ENCODE measurements around the gene CBFB. TPM values are rescaled to one million over a fixed set of nuclear protein-coding genes. Genes with fewer than 3 reads are reported as not detected.
A peak's percentile ranks its signal among the peaks of the same experiment; 100 is the strongest.

CBFB gene
- total and polyA plus RNA-seq, 9 of the 15 experiments (the other 6 are each of a cell fraction or from before 2014, with no cell fraction given), result 22.0 to 112 (median 66.5) TPM

- no peak for TF ChIP-seq DIDO1 (tag; IDR thresholded peaks at IDR 0.05; ENCODE audit: low read depth)
- no peak for TF ChIP-seq ZNF780A (CRISPR knock-in tag; IDR thresholded peaks at IDR 0.05)
- peak; percentile 54; the same call in 1 of the 2 replicates for TF ChIP-seq THAP12 (CRISPR knock-in tag; IDR thresholded peaks at IDR 0.05)
- peak; percentile 49 for TF ChIP-seq ZFX (CRISPR knock-in tag; IDR thresholded peaks at IDR 0.05)
- no peak for TF ChIP-seq ZNF77 (CRISPR knock-in tag; IDR thresholded peaks at IDR 0.05)
- peak; percentile 44; the same call in 1 of the 2 replicates for TF ChIP-seq POLR2A (conservative IDR thresholded peaks at IDR 0.05)
- TF ChIP-seq GTF2F1 (IDR thresholded peaks at IDR 0.05; ENCODE audit: low read depth, low read length), result no peak
- TF ChIP-seq TAF15 (IDR thresholded peaks at IDR 0.05; ENCODE audit: low read depth, low read length), result no peak
- TF ChIP-seq PATZ1 (CRISPR knock-in tag; IDR thresholded peaks at IDR 0.05; ENCODE audit: borderline replicate concordance), result no peak
- peak; percentile 66; the same call in 1 of the 2 replicates for TF ChIP-seq CBX1 (IDR thresholded peaks at IDR 0.05; ENCODE audit: low read depth)
- no peak for TF ChIP-seq ZNF696 (CRISPR knock-in tag; conservative IDR thresholded peaks at IDR 0.05)
- TF ChIP-seq KLF6 (CRISPR knock-in tag; IDR thresholded peaks at IDR 0.05; ENCODE audit: borderline replicate concordance), result no peak
- TF ChIP-seq ZNF699 (CRISPR knock-in tag; IDR thresholded peaks at IDR 0.05; ENCODE audit: insufficient replicate concordance), result no peak
- no peak for TF ChIP-seq DDX20 (tag; IDR thresholded peaks at IDR 0.05; ENCODE audit: low read depth)
- TF ChIP-seq RFX7 (CRISPR knock-in tag; IDR thresholded peaks at IDR 0.05), result no peak
- TF ChIP-seq MTA2 (IDR thresholded peaks at IDR 0.05; ENCODE audit: low read depth), result no peak
- TF ChIP-seq NKRF (IDR thresholded peaks at IDR 0.05; ENCODE audit: borderline replicate concordance), result no peak
- no peak for TF ChIP-seq FOS (IDR thresholded peaks at IDR 0.05; ENCODE audit: extremely low read depth, insufficient read length)
- no peak for TF ChIP-seq PCBP1 (IDR thresholded peaks at IDR 0.05; ENCODE audit: low read depth, low read length, poor library complexity, severe bottlenecking)
- peak; percentile 65; the same call in 1 of the 2 replicates for TF ChIP-seq TARDBP (IDR thresholded peaks at IDR 0.05)
- no peak for TF ChIP-seq TRIM25 (IDR thresholded peaks at IDR 0.05; ENCODE audit: borderline replicate concordance)
Observed at GRCh38 chr16:67013823-67014633, 14.9 kb upstream of the CBFB start (continued).
